ENCODE measurements around the gene PLCH1.

GRCh38 chr3:155670335-155670734, 74.5 kb downstream of the PLCH1 start:
- TF ChIP-seq CTCF (IDR thresholded peaks at IDR 0.05 in 2 of 3, conservative IDR thresholded peaks at IDR 0.05 in 1 of 3; ENCODE audit: borderline replicate concordance in 1 of 3, insufficient read depth in 1 of 3, low read depth in 2 of 3, low read length in 2 of 3) (no peak), POLR2AphosphoS5 (IDR thresholded peaks at IDR 0.05; ENCODE audit: low read depth, low read length) (no peak), CEBPB (IDR thresholded peaks at IDR 0.05; ENCODE audit: low read depth) (no peak), POLR2A (IDR thresholded peaks at IDR 0.05; ENCODE audit: borderline replicate concordance, extremely low read depth, insufficient read depth, insufficient read length) (no peak), ATF3 (IDR thresholded peaks at IDR 0.05) (no peak), REST (IDR thresholded peaks at IDR 0.05; ENCODE audit: low read depth) (no peak)
